HuH-7.5 (cell line): Measurements from ENCODE around the gene PCNX2.

Experiments
- DNase-seq: peaks from one replicate; pipeline ENCODE4 v3.0.0; 2011; ENCODE audit warnings: low spot score

Gene PCNX2

GRCh38 chr1:233261206-233261605, 34.3 kb downstream of the PCNX2 start:
- DNase-seq, result no peak

GRCh38 chr1:233257786-233258185, 37.7 kb downstream of the PCNX2 start:
- DNase-seq, result no peak

GRCh38 chr1:233256789-233257188, 38.7 kb downstream of the PCNX2 start:
- no peak for DNase-seq

- no peak for DNase-seq
Observed at GRCh38 chr1:233256191-233256590, 39.3 kb downstream of the PCNX2 start.

DNA sequence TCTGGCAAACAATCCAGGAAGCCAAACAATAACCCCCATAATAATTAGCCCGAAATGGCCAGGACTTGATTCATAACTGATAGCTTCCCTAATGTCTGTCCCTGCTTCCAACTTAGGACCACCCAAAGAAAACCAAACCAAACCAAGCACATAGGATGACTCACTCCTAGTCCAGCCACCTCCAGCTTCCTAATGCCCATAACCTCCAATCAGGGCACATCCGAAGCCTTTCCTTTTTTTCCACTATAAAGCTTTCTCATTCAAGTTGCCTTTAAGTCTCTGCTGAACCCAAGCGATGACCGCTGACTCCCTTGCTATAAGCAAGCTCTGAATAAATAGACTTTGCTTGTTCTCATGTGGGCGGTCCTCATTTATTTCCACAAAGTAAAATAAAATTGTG, 40.4 kb downstream of the PCNX2 start:
- DNase-seq, result no peak

GRCh38 chr1:233253832-233254331, 41.6 kb downstream of the PCNX2 start:
- no peak for DNase-seq

GRCh38 chr1:233253231-233253831, 42.2 kb downstream of the PCNX2 start:
- DNase-seq, result no peak

DNA sequence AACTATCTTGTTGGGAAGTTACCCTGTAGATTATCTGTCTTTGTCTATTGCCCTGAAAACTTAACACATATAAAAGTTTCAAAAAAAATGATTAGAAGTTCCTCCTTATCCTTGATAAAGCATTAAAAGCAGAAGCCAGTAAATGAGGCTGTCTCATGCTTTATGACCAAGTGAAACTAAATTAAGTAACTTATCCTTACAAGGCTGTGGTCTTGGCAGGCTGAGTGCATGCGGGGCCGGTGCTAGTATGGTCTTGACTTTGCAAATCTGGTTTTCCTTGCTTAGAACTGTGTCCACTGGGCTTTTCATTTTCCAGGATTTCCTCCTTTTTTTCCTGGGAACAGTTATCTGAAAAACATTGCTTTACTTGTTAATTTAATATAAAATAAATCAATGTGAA, 43.1 kb downstream of the PCNX2 start:
- no peak for DNase-seq

- no peak for DNase-seq
Observed at GRCh38 chr1:233251201-233251720, 44.3 kb downstream of the PCNX2 start.

DNA sequence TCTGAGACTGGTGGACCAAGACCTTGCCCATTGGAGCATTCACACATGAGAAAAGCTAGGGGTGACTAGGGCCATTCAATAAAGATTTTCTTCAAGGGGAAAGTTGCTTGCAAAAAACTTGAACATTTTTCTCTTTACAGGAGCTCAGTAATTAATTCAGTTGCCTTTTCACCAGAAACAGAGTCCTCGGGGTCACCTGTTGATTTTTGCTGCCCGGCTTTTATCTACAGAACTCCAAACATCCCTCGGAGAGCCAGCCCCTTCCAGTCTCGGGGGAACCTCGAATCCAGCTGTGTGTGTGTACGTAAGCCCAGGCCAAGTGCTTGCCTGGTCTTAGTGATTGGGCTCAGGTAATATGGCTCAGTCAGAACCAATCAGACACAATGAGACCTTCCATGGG, 47.5 kb downstream of the PCNX2 start:
- no peak for DNase-seq

- DNase-seq, result no peak
Observed at GRCh38 chr1:233246965-233247364, 48.6 kb downstream of the PCNX2 start.

DNA sequence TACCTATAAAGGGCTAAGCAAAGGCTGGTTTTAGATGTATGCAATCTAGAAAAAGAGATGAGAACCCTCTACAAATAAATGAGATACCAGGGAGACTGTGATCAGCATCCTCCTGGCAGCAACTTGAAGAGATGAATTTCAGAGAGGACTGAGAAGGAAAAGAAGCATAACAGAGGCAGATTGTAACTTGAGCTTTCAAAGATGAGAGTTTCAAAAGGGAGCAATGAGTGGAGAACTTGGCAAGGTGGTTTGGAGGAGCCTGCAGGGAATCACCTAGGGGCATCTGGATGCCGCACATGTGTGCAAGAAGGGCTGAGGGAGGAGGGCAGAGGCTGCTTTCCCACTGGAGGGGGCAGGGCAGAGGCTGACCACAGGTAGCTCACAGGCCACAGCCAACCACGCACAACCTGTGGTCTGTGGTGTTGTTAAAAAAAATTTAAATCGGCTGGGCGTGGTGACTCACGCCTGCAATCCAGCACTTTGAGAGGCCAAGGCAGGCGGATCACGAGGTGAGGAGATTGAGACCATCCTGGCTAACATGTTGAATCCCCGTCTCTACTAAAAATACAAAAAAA, 50.2 kb downstream of the PCNX2 start:
- DNase-seq, result no peak

GRCh38 chr1:233244183-233244582, 51.3 kb downstream of the PCNX2 start:
- DNase-seq, result no peak

- DNase-seq, result no peak
Observed at GRCh38 chr1:233242827-233243483, 52.6 kb downstream of the PCNX2 start.

DNA sequence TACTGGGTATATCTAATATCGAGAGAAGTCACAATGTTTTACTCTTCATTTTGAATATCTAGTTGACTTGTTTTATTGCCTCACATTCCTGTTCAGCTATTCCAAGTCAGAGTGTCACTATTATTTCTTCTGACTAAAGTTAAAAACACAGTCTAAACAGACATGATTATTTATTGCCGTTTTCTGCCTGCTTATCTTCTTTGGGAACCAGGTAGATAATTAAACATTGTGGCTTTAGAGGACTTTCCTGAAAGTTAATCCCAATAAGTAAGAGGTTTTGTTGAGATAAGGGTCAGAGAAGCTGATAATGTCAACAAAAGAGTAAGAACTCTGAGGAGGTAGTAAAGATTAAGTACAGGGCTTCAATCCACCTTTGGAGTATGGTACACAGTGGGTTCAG, 53.8 kb downstream of the PCNX2 start:
- DNase-seq, result no peak

DNA sequence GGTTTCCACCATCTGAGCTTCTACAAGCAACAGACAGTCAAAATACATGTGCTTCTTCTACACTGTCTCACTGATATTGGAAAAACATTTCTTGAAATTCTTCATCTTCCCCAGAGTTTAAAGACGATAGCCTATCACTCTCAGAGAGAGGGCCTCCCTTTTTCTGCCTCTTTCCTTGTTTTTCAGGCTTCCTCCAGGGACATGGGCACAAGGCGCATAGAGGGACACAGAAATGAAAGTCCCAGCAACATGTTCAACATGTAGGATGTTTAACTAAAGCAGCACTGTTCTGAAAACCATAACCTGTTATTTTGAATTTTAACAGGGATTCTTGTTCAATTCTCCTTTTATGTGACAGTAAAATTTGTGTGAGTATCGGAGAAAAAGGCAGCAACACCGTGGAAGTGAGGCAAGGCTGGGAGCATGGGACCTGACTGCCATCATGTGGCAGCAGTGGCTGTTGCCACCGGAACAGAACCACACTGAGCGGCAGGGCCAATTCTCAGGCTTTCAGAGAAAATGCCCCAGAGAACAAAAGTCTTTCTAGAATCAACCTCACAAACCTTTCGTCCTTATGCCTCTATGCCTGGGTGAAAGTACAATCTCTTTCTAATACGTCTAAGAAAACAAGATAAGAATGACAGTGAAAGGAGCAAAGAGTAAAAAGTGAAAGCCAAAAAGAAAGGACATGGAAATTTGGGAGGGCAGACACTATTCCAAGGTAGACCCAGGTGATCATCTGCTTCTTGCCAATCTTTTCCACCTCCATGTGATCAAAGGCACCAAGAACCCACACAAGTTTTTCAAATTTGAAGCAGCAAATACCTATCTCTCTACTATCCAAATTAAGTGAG, 54.5 kb downstream of the PCNX2 start:
- no peak for DNase-seq

- DNase-seq, result no peak
Observed at GRCh38 chr1:233240371-233240770, 55.2 kb downstream of the PCNX2 start.

DNA sequence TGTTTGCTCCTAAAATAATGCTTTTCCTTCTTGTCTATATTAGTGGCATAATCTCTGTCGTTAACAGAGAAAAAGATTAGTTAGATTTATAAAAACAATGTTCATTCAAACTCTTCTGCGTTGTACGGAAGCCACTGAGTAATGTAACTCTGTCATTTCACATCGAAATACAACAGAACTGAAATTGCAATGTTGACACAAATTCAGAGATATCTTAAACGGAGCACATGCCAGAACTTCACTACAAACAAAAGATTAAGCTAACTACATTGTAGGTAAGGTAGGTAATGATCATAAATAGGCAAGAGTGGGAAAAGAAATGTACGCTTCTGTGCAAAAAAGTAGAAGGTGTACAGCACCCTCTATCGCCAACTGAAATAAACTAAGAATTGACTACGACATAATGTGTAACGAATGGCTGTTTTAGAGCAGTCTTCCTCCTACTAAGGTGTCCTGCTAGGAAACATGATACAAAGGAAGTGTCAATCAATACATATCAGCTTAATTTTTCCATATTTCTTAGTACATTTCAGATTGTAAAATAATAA, 56.6 kb downstream of the PCNX2 start:
- DNase-seq, result no peak

DNA sequence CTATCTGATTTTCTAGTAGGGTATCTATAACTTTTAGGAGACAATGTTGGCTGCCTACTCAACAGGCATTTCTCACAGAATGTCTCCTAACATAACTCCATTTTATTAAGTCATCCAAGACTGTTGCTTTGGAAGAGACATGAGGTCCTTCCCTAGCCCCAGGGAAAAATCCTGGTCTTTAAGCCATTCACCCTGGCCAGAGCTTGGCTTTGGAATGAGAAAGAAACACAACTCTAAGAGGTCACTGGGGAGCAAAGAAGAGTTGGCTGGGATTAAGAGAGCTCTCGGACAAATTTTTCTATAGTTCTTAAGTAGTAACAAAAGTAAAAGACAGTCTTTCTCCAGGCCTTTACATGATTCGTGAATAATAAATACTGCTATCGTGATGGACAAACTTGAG, 57.9 kb downstream of the PCNX2 start:
- DNase-seq, result no peak

DNA sequence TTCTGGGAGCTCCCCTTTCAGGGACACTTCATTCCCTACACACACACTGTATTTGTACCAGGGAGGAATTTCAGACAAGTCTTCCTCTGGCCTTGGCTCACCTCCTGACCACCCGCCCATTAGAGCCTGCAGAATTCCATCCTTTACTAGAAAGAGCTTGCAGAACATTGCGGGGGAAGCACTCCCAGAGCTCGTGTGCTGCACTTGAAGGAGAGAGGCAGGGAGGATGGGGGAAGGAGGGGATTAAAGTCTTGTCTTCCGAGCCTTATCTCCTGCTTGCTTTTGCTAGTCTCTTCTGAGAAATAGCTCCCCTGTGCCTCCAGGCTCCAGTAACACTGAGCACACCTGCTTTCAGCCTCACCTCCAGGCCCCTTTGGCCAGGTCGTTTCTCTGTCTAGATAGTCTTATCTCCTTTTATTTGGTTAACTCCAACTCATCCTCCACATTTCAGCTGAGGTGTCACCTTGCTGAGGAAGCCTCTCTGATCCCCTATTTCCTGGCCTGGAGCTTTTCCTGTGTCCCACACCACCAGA, 62.0 kb downstream of the PCNX2 start:
- no peak for DNase-seq

DNA sequence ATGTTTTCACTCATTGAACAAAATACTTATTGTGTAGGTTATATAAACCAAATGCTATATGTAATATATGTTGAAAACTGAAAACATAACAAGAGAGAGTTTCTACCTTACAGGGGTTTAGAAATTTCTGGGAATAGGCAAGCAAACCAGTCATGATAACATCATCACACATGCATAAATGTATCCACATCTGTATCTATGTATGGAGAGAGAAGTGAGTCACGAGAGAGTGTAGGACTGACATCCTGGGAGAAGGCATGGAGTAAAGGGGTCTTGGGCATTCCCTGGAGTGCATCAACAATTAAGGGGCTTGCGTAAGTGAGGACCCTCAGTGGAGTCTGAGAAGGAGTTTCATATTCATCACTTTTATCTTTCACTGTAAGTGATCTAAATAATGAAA, 65.5 kb downstream of the PCNX2 start:
- DNase-seq, result no peak

DNA sequence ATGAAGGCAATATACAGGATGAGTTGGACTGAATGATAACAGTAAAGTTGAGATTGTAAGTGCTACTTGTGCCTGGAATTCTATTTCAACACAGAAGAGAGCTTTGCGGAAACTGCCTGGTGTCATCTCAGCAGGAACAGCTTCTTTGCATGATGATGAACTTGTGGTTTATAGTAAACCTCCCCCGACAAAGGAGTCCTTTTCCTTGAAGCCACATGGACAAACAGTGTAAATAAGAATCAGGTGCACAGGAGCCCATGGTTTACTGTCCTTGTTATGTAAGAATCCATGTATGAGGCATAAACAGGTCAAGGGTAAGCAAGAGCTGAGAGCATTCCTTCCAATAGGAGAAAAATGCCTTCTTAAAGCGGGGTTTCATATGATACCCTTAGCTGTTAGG, 66.2 kb downstream of the PCNX2 start:
- DNase-seq, result no peak
